Spleen (tissue), 11 donors: ENCODE results near the gene SLC23A2. TPM values are rescaled to one million over a fixed set of nuclear protein-coding genes. Genes with fewer than 3 reads are reported as not detected.
"Not testable (repeated sequence)": the region's sequence is repeated elsewhere in the genome, so short reads cannot be mapped to it uniquely, and the experiment has no call there.

Experiments used
- DNase-seq: peaks from one replicate; pipeline ENCODE4 v3.0.0-alpha.2; 2020
- H3K27ac ChIP-seq, 8 donors: fragments of 200-600 bp; sonication (generic) in 7 of 8; 1 replicate in 4 of 8; 2 replicates in 4 of 8; pipeline versions ENCODE4 v1.5.0 to v1.8.0; 2016 to 2021; ENCODE audit warnings: inconsistent platforms in 4 of 8, mild to moderate bottlenecking in 4 of 8, moderate library complexity in 1 of 8
- H3K27me3 ChIP-seq, 7 donors: fragments of 200-600 bp; sonication (generic) in 6 of 7; replicated peaks in 1 of 7; 1 replicate in 4 of 7; 2 replicates in 3 of 7; pipeline versions ENCODE4 v1.5.0 to v1.8.0; 2016 to 2021; ENCODE audit warnings: inconsistent platforms in 3 of 7, mild to moderate bottlenecking in 1 of 7
- H3K36me3 ChIP-seq, 6 donors: fragments of 200-600 bp; sonication (generic) in 5 of 6; 1 replicate in 4 of 6; 2 replicates in 2 of 6; pipeline versions ENCODE4 v1.5.0 to v1.8.0; 2016 to 2021; ENCODE audit warnings: inconsistent platforms in 2 of 6
- H3K4me1 ChIP-seq, 6 donors: fragments of 200-600 bp; sonication (generic) in 5 of 6; 1 replicate in 3 of 6; 2 replicates in 3 of 6; pipeline versions ENCODE4 v1.5.0 to v1.8.0; 2016 to 2021; ENCODE audit warnings: inconsistent platforms in 3 of 6
- H3K4me3 ChIP-seq, 8 donors: fragments of 200-600 bp; sonication (generic) in 7 of 8; 1 replicate in 4 of 8; 2 replicates in 4 of 8; pipeline versions ENCODE4 v1.5.0 to v1.8.0; 2016 to 2021; ENCODE audit warnings: inconsistent platforms in 4 of 8, mild to moderate bottlenecking in 4 of 8, moderate library complexity in 2 of 8
- H3K9me3 ChIP-seq, 8 donors: fragments of 200-600 bp; sonication (generic) in 7 of 8; 1 replicate in 4 of 8; 2 replicates in 4 of 8; pipeline versions ENCODE4 v1.5.0 to v1.8.0; 2016 to 2021; ENCODE audit warnings: inconsistent platforms in 4 of 8
- CTCF ChIP-seq, 11 experiments: fragments of 200-600 bp in 7 of 11; fragments of 450-650 bp in 4 of 11; sonication (generic) in 4 of 11; IDR thresholded peaks in 8 of 11; conservative IDR thresholded peaks in 3 of 11; 1 replicate in 7 of 11; 2 replicates in 4 of 11; pipeline versions ENCODE4 v1.4.0 to v1.8.0; 2016 to 2021; ENCODE audit warnings: antibody characterized with exemption in 11 of 11, inconsistent platforms in 4 of 11, mild to moderate bottlenecking in 1 of 11
- POLR2A ChIP-seq, 3 donors: fragments of 450-650 bp; IDR thresholded peaks; one replicate each; pipeline ENCODE4 v1.5.1; 2017; ENCODE audit warnings: antibody characterized with exemption in 3 of 3, mild to moderate bottlenecking in 1 of 3
- POLR2AphosphoS5 ChIP-seq, 3 donors: sonication (generic); formaldehyde crosslinking; IDR thresholded peaks; one replicate each; pipeline ENCODE4 v1.5.1; 2017; ENCODE audit warnings: antibody characterized with exemption in 3 of 3
- WGBS, 5 donors: extraction: QIAGEN DNeasy Blood & Tissue Kit in 3 of 5; methylation state at CpG; one replicate each; pipeline versions ENCODE4 v1.1.5 to v1.1.7; 2013 to 2018; 5-methylcytosine and 5-hydroxymethylcytosine counted together
- intact Hi-C: fragments of 100-400 bp; cut with DNase I; formaldehyde crosslinking; loops from one replicate; pipeline ENCODE4 v1.15.0; 2023; ENCODE audit warnings: low total_unique reads
- polyA plus RNA-seq, 3 donors: library from polyadenylated mRNA; stranded (reverse); fragments of 200-250 nt; gene quantifications; one replicate each; pipeline ENCODE4 v1.2.1, GENCODE V29; 2013
- total RNA-seq, 7 donors: library from RNA; depleted of rRNA in 3 of 7; stranded (reverse); fragments of >200 nt in 3 of 7; fragmentation: NEBNext Ultra II Directional in 4 of 7; extraction: Animal tissue kit (Norgen Biotek cat#: 25700) in 4 of 7; gene quantifications; one replicate each; pipeline versions ENCODE4 v1.1.0 to v1.2.1, GENCODE V29; 2016 to 2021
- donor health status: healthy with polysubstance abuse.
- donor health status: DM: no; HTN: no; CAD: no; lungs with moderate emphysema.
- donor health status: DM: no; HTN: no; CAD: no.
- donor health status: Bipolar disorder and iron deficiency.
- donor health status: healthy.
- donor health status: DM: no; HTN: no; CAD: no.
- donor health status: DM: yes; HTN: yes; CAD: no.

SLC23A2 gene
- total and polyA plus RNA-seq, 10 donors: 5.1 to 72.0 (median 45.8) TPM

- TF ChIP-seq CTCF (IDR thresholded peaks at IDR 0.05 in 8 of 11, conservative IDR thresholded peaks at IDR 0.05 in 3 of 11) (no peak), POLR2A (IDR thresholded peaks at IDR 0.05) (no peak), POLR2AphosphoS5 (IDR thresholded peaks at IDR 0.05) (no peak)
- H3K27ac ChIP-seq: peak overlapping the region in 2 of 8 donors; percentile 15 to 47
- intact Hi-C loops: no loop called here
Measured at GRCh38 chr20:5024103-5024502, 22.8 kb upstream of the SLC23A2 start.

GRCh38 chr20:5023171-5023570 lies 21.9 kb upstream of the SLC23A2 start:
- H3K27ac ChIP-seq, H3K27me3 ChIP-seq, H3K36me3 ChIP-seq, H3K9me3 ChIP-seq, H3K4me1 ChIP-seq, H3K4me3 ChIP-seq, intact Hi-C loops: not testable (repeated sequence)
- 82 to 99% (median 97%) methylated on average over 4 of the region's 4 CpGs for WGBS, 5 donors
- DNase-seq: peak; percentile 6

More at GRCh38 chr20:5024103-5024502, 22.8 kb upstream of the SLC23A2 start:
- H3K9me3 ChIP-seq: no peaks in the 10 kb centered on the region
- H3K27me3 ChIP-seq: no peaks in the 10 kb centered on the region
- H3K4me1 ChIP-seq: peaks cover 0 to 3% (median 0%) of the 10 kb centered on the region in 6 donors
- no peaks in the 10 kb centered on the region for H3K36me3 ChIP-seq
- WGBS, 5 donors: 80 to 88% (median 85%) methylated on average over 6 of the region's 6 CpGs
- H3K4me3 ChIP-seq: no peak overlapping the region
- DNase-seq: no peak

- Histone ChIP-seq H3K4me1 (peaks cover 0 to 3% (median 0%) of the 10 kb centered on the region in 6 donors), H3K36me3 (no peaks in the 10 kb centered on the region), H3K27me3 (no peaks in the 10 kb centered on the region), H3K4me3 (no peak overlapping the region), H3K9me3 (no peaks in the 10 kb centered on the region), H3K27ac (no peak overlapping the region)
- WGBS, 5 donors: 69 to 78% (median 72%) methylated on average over 5 of the region's 5 CpGs
- DNase-seq: no peak
- no peak for TF ChIP-seq CTCF (IDR thresholded peaks at IDR 0.05 in 8 of 11, conservative IDR thresholded peaks at IDR 0.05 in 3 of 11)
- TF ChIP-seq POLR2A (IDR thresholded peaks at IDR 0.05): no peak
- no peak for TF ChIP-seq POLR2AphosphoS5 (IDR thresholded peaks at IDR 0.05)
- intact Hi-C loops: no loop called here
Measured at GRCh38 chr20:5020760-5021159, 19.4 kb upstream of the SLC23A2 start.

- H3K27me3 ChIP-seq: no peaks in the 10 kb centered on the region
- no peaks in the 10 kb centered on the region for H3K9me3 ChIP-seq
- H3K27ac ChIP-seq: no peak overlapping the region
- intact Hi-C loops: no loop called here
- no peak overlapping the region for H3K4me3 ChIP-seq
- H3K36me3 ChIP-seq: no peaks in the 10 kb centered on the region
- no peak for DNase-seq
- WGBS, 5 donors: 88 to 96% (median 93%) methylated on average over 8 of the region's 8 CpGs
- peaks cover 0 to 9% (median 3%) of the 10 kb centered on the region in 6 donors for H3K4me1 ChIP-seq
- TF ChIP-seq CTCF (IDR thresholded peaks at IDR 0.05 in 8 of 11, conservative IDR thresholded peaks at IDR 0.05 in 3 of 11) (no peak), POLR2A (IDR thresholded peaks at IDR 0.05) (no peak), POLR2AphosphoS5 (IDR thresholded peaks at IDR 0.05) (no peak)
Measured at GRCh38 chr20:5013682-5014447, 12.6 kb upstream of the SLC23A2 start.
